HepG2 (cell line): ENCODE data around the gene PRKD2. TPM values are rescaled to one million over a fixed set of nuclear protein-coding genes. Genes with fewer than 3 reads are reported as not detected.

Source experiments
- ATAC-seq: fragments of 200-7000 bp; cut with Tn5 transposase; 3 replicates; pipeline ENCODE4 v1.9.1; 2020; ENCODE audit warnings: mild to moderate bottlenecking, moderate library complexity
- BruUV-seq: library from RNA; stranded (reverse); fragments of 400-500 nt; replicated peaks from 2 replicates; lab custom pipeline; 2021; lab: Mats Ljungman, UMichigan
- CTCF ChIA-PET: fragments of 300-600 bp; formaldehyde crosslinking; extraction: SDS; loops from one replicate; lab custom pipeline; 2021; ENCODE audit warnings: low total read pairs, inconsistent platforms, low intra/inter-chr PET ratio; lab: Yijun Ruan, JAX
- POLR2A ChIA-PET: fragments of 350-600 bp; sonication (Branson Sonifier 250); formaldehyde crosslinking; loops from one replicate; lab custom pipeline; 2020; ENCODE audit warnings: antibody characterized with exemption, inconsistent platforms; lab: Yijun Ruan, JAX
- DNase-seq: peaks from one replicate; pipeline ENCODE4 v3.0.0-alpha.2; 2015; ENCODE audit warnings: low spot score
- FAIRE-seq: peaks from 3 replicates; lab custom pipeline; 2011; peaks lifted over from hg19 to GRCh38; lab: Jason Lieb, UNC
- H2AFZ ChIP-seq: one replicate; pipeline ENCODE4 v1.6.1; 2011; ENCODE audit warnings: low read length, inconsistent platforms
- H3K27ac ChIP-seq: fragments of 300-600 bp; 3 replicates; pipeline ENCODE4 v1.8.0; 2011; ENCODE audit warnings: mixed run types, mild to moderate bottlenecking, mixed read lengths, low read length, inconsistent platforms; ENCODE audit not compliant: insufficient read depth; ENCODE audit errors: extremely low read length
- H3K27me3 ChIP-seq, 2 experiments: fragments of 200-600 bp in 1 of 2; 2 replicates in 1 of 2; 3 replicates in 1 of 2; pipeline versions ENCODE4 v1.6.0 to v1.8.0; 2011; ENCODE audit warnings: low read length in 2 of 2, mild to moderate bottlenecking in 2 of 2, moderate library complexity in 2 of 2, inconsistent platforms in 1 of 2; ENCODE audit not compliant: insufficient read depth in 2 of 2, control insufficient read depth in 1 of 2
- H3K36me3 ChIP-seq, 2 experiments: fragments of 200-600 bp in 1 of 2; replicated peaks in 1 of 2; 2 replicates in 1 of 2; 3 replicates in 1 of 2; pipeline versions ENCODE4 v1.5.1 to v1.8.0; 2011; ENCODE audit warnings: low read length in 2 of 2, inconsistent platforms in 1 of 2; ENCODE audit not compliant: insufficient read depth in 2 of 2, control insufficient read depth in 1 of 2
- H3K4me1 ChIP-seq: 2 replicates; pipeline ENCODE4 v1.5.1; 2012; ENCODE audit warnings: low read length, inconsistent platforms; ENCODE audit not compliant: insufficient read depth
- H3K4me2 ChIP-seq: 2 replicates; pipeline ENCODE4 v1.6.0; 2011; ENCODE audit warnings: low read depth, low read length, inconsistent platforms
- H3K4me3 ChIP-seq, 3 experiments: fragments of 200-600 bp in 1 of 3; sonication (generic), shearing (Covaris generic) in 1 of 3; replicated peaks in 1 of 3; 2 replicates each; pipeline ENCODE4 v1.5.1; 2011 to 2016; ENCODE audit warnings: low read length in 3 of 3, inconsistent platforms in 2 of 3, low read depth in 2 of 3, mild to moderate bottlenecking in 2 of 3, control low read depth in 1 of 3, mixed read lengths in 1 of 3; ENCODE audit not compliant: insufficient read depth in 1 of 3
- H3K79me2 ChIP-seq: one replicate; pipeline ENCODE4 v1.6.1; 2011; ENCODE audit warnings: low read length, inconsistent platforms; ENCODE audit not compliant: insufficient read depth
- H3K9ac ChIP-seq: 2 replicates; pipeline ENCODE4 v1.6.0; 2011; ENCODE audit warnings: mild to moderate bottlenecking, low read depth, low read length, inconsistent platforms; ENCODE audit not compliant: insufficient read depth
- H3K9me3 ChIP-seq: 2 replicates; pipeline ENCODE4 v1.5.1; 2012; ENCODE audit warnings: mild to moderate bottlenecking, low read length
- H4K20me1 ChIP-seq: 2 replicates; pipeline ENCODE4 v1.6.0; 2011; ENCODE audit warnings: inconsistent platforms, mild to moderate bottlenecking, low read length, moderate library complexity; ENCODE audit not compliant: insufficient read depth
- HMGXB3 ChIP-seq: sonication (generic); formaldehyde crosslinking; IDR thresholded peaks from 2 replicates; pipeline ENCODE4 v1.4.0; 2020; ENCODE audit warnings: missing genetic modification reagents, borderline replicate concordance
- NCOA1 ChIP-seq: sonication (generic); formaldehyde crosslinking; IDR thresholded peaks from 2 replicates; pipeline ENCODE4 v1.9.0; 2021; ENCODE audit warnings: missing genetic modification reagents
- NCOA5 ChIP-seq: sonication (generic); formaldehyde crosslinking; IDR thresholded peaks from 2 replicates; pipeline ENCODE4 v1.4.0; 2020; ENCODE audit warnings: missing genetic modification reagents
- PAF1 ChIP-seq: IDR thresholded peaks from 2 replicates; pipeline ENCODE4 v1.6.1; 2016; ENCODE audit warnings: missing genetic modification reagents, missing compliant biosample characterization
- PHF8 ChIP-seq: sonication (generic); formaldehyde crosslinking; IDR thresholded peaks from 2 replicates; pipeline ENCODE4 v1.5.0; 2020; ENCODE audit warnings: missing genetic modification reagents
- RAD21 ChIP-seq: fragments of 450-650 bp; formaldehyde crosslinking; IDR thresholded peaks from 2 replicates; pipeline ENCODE4 v1.5.0; 2020; ENCODE audit warnings: mild to moderate bottlenecking
- RAD51 ChIP-seq: fragments of 450-650 bp; IDR thresholded peaks from 2 replicates; pipeline ENCODE4 v1.6.1; 2016; ENCODE audit warnings: borderline replicate concordance
- SMAD1 ChIP-seq: sonication (generic); formaldehyde crosslinking; IDR thresholded peaks from 2 replicates; pipeline ENCODE4 v1.4.0; 2020; ENCODE audit warnings: missing genetic modification reagents, low read depth, mild to moderate bottlenecking, borderline replicate concordance
- SOX5 ChIP-seq: IDR thresholded peaks from 2 replicates; pipeline ENCODE4 v1.6.1; 2016; ENCODE audit warnings: borderline replicate concordance
- ZNF160 ChIP-seq: sonication (generic); formaldehyde crosslinking; IDR thresholded peaks from 2 replicates; pipeline ENCODE4 v1.8.0; 2022; ENCODE audit warnings: mild to moderate bottlenecking, inconsistent platforms, missing genetic modification reagents
- ZNF446 ChIP-seq: sonication (generic); formaldehyde crosslinking; IDR thresholded peaks from 2 replicates; pipeline ENCODE4 v1.5.0; 2020; ENCODE audit warnings: mild to moderate bottlenecking, missing genetic modification reagents
- ZNF510 ChIP-seq: sonication (generic); formaldehyde crosslinking; IDR thresholded peaks from 2 replicates; pipeline ENCODE4 v1.4.0; 2020; ENCODE audit warnings: low read depth, mild to moderate bottlenecking, missing genetic modification reagents
- ZNF775 ChIP-seq: sonication (generic); formaldehyde crosslinking; IDR thresholded peaks from 2 replicates; pipeline ENCODE4 v1.4.0; 2020; ENCODE audit warnings: missing genetic modification reagents, mild to moderate bottlenecking, moderate library complexity, borderline replicate concordance
- WGBS: methylation state at CpG from one replicate; pipeline ENCODE4 v1.1.6; 2017; ENCODE audit warnings: low lambda C conversion rate; 5-methylcytosine and 5-hydroxymethylcytosine counted together
- in situ Hi-C: cut with HindIII; loops from 2 replicates; pipeline ENCODE4 v1.10.0; 2017; ENCODE audit warnings: low pct_unique_long_range_greater_than_20kb; ENCODE audit not compliant: extremely low pct_ligation_motif_present
- intact Hi-C: fragments of 100-400 bp; cut with micrococcal nuclease; formaldehyde crosslinking; loops from one replicate; pipeline ENCODE4 v1.10.0; 2022; ENCODE audit not compliant: unreplicated experiment
- polyA plus RNA-seq, 8 experiments: library from polyadenylated mRNA; depleted of rRNA in 3 of 8; stranded (reverse) in 7 of 8; unstranded in 1 of 8; fragments of >200 nt; fragmentation: Illumina TruSeq in 4 of 8; extraction: Trizol in 4 of 8; gene quantifications; 2 replicates each; pipeline versions ENCODE4 v1.2.1 to v1.2.3, GENCODE V29; 2011 to 2016; ENCODE audit warnings: low read depth in 4 of 8, missing spikeins in 1 of 8, mixed read lengths in 1 of 8; ENCODE audit not compliant: insufficient read depth in 1 of 8
- total RNA-seq, 5 experiments: library from RNA; depleted of rRNA; stranded (reverse); fragments of >200 nt; fragmentation: Illumina TruSeq; extraction: Trizol; gene quantifications; 2 replicates each; pipeline ENCODE4 v1.2.3, GENCODE V29; 2016; ENCODE audit warnings: low read depth in 1 of 5
- TF ChIP-seq, protein P1 (sequence below): sonication (generic); formaldehyde crosslinking; IDR thresholded peaks from 2 replicates; pipeline ENCODE4 v1.4.0; 2020; ENCODE audit warnings: mild to moderate bottlenecking, missing genetic modification reagents
- TF ChIP-seq, protein P2 (sequence below): sonication (generic); formaldehyde crosslinking; IDR thresholded peaks from 2 replicates; pipeline ENCODE4 v1.5.1; 2020; ENCODE audit warnings: missing genetic modification reagents, mild to moderate bottlenecking, borderline replicate concordance

PRKD2 gene
- total and polyA plus RNA-seq, 2 of the 13 experiments (the other 11 are each of a cell fraction or from before 2014, with no cell fraction given) = 6.7 to 7.3 TPM

DNA sequence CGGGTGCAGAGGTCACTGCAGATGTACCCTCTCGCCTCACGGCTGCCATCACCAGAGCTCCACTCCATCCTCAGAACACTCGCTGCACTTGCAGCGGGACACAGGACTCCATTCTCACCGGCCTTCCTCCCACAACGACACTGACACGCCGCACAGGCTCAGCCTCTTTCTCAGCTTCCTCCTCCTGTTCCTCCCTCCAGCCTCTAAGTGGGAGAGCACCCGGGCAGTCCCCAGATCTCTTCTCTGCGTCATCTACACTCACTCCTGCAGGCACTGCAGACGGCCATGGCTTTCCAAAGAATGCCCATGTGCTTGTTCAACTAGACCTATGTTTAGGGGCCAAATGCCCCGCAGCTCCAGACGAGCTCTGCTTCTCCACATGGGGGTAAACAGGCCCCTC, 14.7 kb upstream of the PRKD2 start:
- no peak overlapping the region for H3K4me3 ChIP-seq
- H3K9ac ChIP-seq = no peak overlapping the region
- H2AFZ ChIP-seq = no peak overlapping the region
- BruUV-seq = no TSS peak
- H4K20me1 ChIP-seq = peaks cover 13% of the 10 kb centered on the region; the same call in 1 of the 2 replicates
- peaks cover 52 to 82% of the 10 kb centered on the region in 2 experiments for H3K36me3 ChIP-seq
- H3K27me3 ChIP-seq = no peaks in the 10 kb centered on the region
- no peak for ATAC-seq
- TF ChIP-seq ZNF446 (CRISPR knock-in tag) (no peak), ZNF510 (CRISPR knock-in tag) (no peak), PHF8 (no peak), NCOA5 (CRISPR knock-in tag) (no peak), ZNF775 (CRISPR knock-in tag) (no peak), ZNF160 (CRISPR knock-in tag) (no peak), PAF1 (no peak), RAD21 (no peak), RAD51 (no peak)
- no peaks in the 10 kb centered on the region for H3K4me1 ChIP-seq
- no peak for FAIRE-seq
- in situ Hi-C loops = no loop called here
- H3K9me3 ChIP-seq = no peaks in the 10 kb centered on the region
- DNase-seq = no peak
- intact Hi-C loops = no loop called here
- no peak overlapping the region for H3K27ac ChIP-seq
- no peaks in the 10 kb centered on the region for H3K79me2 ChIP-seq
- 96% methylated on average over 14 of the region's 14 CpGs for WGBS
- ChIA-PET POLR2A (no interaction called here), CTCF (no interaction called here)
- H3K4me2 ChIP-seq = no peak overlapping the region

GRCh38 chr19:46731007-46731501, 14.1 kb upstream of the PRKD2 start:
- H3K27me3 ChIP-seq = no peaks in the 10 kb centered on the region
- no peak for ATAC-seq
- BruUV-seq = no TSS peak
- 94% methylated on average over 8 of the region's 14 CpGs for WGBS
- H3K4me1 ChIP-seq = no peaks in the 10 kb centered on the region
- in situ Hi-C loops = no loop called here
- H2AFZ ChIP-seq = no peak overlapping the region
- DNase-seq = no peak
- no peak for FAIRE-seq
- peaks cover 54 to 86% of the 10 kb centered on the region in 2 experiments for H3K36me3 ChIP-seq
- H3K79me2 ChIP-seq = no peaks in the 10 kb centered on the region
- intact Hi-C loops = no loop called here
- ChIA-PET POLR2A (no interaction called here), CTCF (no interaction called here)
- H3K4me3 ChIP-seq = no peak overlapping the region
- H3K27ac ChIP-seq = no peak overlapping the region
- H4K20me1 ChIP-seq = peaks cover 13% of the 10 kb centered on the region; the same call in 1 of the 2 replicates
- H3K4me2 ChIP-seq = no peak overlapping the region
- H3K9me3 ChIP-seq = no peaks in the 10 kb centered on the region
- no peak overlapping the region for H3K9ac ChIP-seq
- TF ChIP-seq SMAD1 (CRISPR knock-in tag) (no peak), NCOA1 (no peak), SOX5 (CRISPR knock-in tag) (no peak), HMGXB3 (CRISPR knock-in tag) (no peak)
- TF ChIP-seq, protein P1, sequence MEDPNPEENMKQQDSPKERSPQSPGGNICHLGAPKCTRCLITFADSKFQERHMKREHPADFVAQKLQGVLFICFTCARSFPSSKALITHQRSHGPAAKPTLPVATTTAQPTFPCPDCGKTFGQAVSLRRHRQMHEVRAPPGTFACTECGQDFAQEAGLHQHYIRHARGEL (CRISPR knock-in tag) = no peak
- TF ChIP-seq, protein P2, sequence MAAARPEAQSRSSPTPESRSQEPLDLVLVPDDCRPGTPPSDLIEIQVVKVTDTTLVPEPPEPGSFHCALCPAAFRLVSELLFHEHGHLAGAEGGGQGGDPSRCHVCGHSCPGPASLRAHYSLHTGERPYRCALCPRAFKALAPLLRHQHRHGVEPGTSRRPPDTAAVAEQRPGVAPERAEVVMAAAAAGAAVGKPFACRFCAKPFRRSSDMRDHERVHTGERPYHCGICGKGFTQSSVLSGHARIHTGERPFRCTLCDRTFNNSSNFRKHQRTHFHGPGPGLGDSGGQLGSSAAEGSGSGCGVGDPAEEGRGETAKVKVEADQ (CRISPR knock-in tag) = no peak
